GM20431 (cell line): Measurements from ENCODE around the gene CPLX1.
"Not testable (repeated sequence)": the region's sequence is repeated elsewhere in the genome, so short reads cannot be mapped to it uniquely, and the experiment has no call there.

Experiments
- in situ Hi-C: fragments of 300-500 bp; cut with MseI, MboI; formaldehyde crosslinking; loops from one replicate; pipeline ENCODE4 v1.15.0; 2020; ENCODE audit warnings: low sequenced_read_pairs; ENCODE audit not compliant: unreplicated experiment

The CPLX1 gene

GRCh38 chr4:763922-764321 is 62.0 kb downstream of the CPLX1 start:
- in situ Hi-C loops: no loop called here

GRCh38 chr4:763191-763810 is 62.6 kb downstream of the CPLX1 start:
- in situ Hi-C loops: no loop called here

GRCh38 chr4:762211-763190 is 63.4 kb downstream of the CPLX1 start:
- in situ Hi-C loops: no loop called here

- in situ Hi-C loops: no loop called here
Observed at GRCh38 chr4:761739-762138, 64.2 kb downstream of the CPLX1 start.

GRCh38 chr4:761086-761485 is 64.8 kb downstream of the CPLX1 start:
- in situ Hi-C loops: no loop called here

GRCh38 chr4:760616-761015 is 65.3 kb downstream of the CPLX1 start:
- in situ Hi-C loops: no loop called here

- in situ Hi-C loops: not testable (repeated sequence)
Observed at GRCh38 chr4:759810-760209, 66.1 kb downstream of the CPLX1 start.

- in situ Hi-C loops: no loop called here
Observed at GRCh38 chr4:757111-757510, 68.8 kb downstream of the CPLX1 start.

GRCh38 chr4:754221-755120 is 71.5 kb downstream of the CPLX1 start:
- in situ Hi-C loops: no loop called here

- in situ Hi-C loops: not testable (repeated sequence)
Observed at GRCh38 chr4:753186-753585, 72.7 kb downstream of the CPLX1 start.

- in situ Hi-C loops: no loop called here
Observed at GRCh38 chr4:752196-752861, 73.6 kb downstream of the CPLX1 start.

- in situ Hi-C loops: no loop called here
Observed at GRCh38 chr4:751676-752075, 74.3 kb downstream of the CPLX1 start.

- in situ Hi-C loops: no loop called here
Observed at GRCh38 chr4:749698-750666, 75.9 kb downstream of the CPLX1 start.

- in situ Hi-C loops: no loop called here
Observed at GRCh38 chr4:748461-748860, 77.5 kb downstream of the CPLX1 start.

- in situ Hi-C loops: no loop called here
Observed at GRCh38 chr4:747546-748170, 78.3 kb downstream of the CPLX1 start.

GRCh38 chr4:744212-744841 is 81.6 kb downstream of the CPLX1 start:
- in situ Hi-C loops: no loop called here

GRCh38 chr4:743463-744211 is 82.3 kb downstream of the CPLX1 start:
- in situ Hi-C loops: no loop called here
